ENCODE measurements around the gene PRKAG1. TPM values are rescaled to one million over a fixed set of nuclear protein-coding genes. Genes with fewer than 3 reads are reported as not detected.
A peak's percentile ranks its signal among the peaks of the same experiment; 100 is the strongest.

The PRKAG1 gene
- polyA plus RNA-seq, 1 experiment = 94.1 TPM

DNA sequence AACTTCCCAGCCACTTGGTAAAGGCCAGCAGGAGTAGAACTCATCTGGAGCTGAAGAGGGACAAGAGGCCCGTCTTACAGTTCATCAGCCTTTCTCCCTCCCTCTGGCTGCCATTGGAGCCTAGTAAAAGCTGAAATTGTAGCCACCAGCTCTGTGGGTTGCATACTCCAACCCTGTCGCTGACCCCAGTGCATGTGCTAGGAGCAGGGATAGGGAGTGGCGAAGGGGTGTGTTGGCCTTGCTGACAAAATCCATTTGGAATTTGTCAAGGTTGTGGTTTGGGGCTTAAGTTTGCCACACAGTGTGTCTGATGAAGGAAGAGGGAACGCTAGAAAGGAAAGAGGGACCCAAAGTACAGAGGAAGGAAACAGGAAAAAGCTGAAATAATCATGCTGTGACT is 57.2 kb downstream of the PRKAG1 start:
- ChIA-PET POLR2A (no interaction called here), CTCF (interaction anchor here (10.4 to 30.1 kb wide), 2 partner anchors 16 to 33 kb away, joined by 89 to 757 read pairs; partner anchors contain the start of genes DDN and WNT1)
- H3K36me3 ChIP-seq (ENCODE audit: control insufficient read depth, insufficient read depth, low read length) = no peaks in the 10 kb centered on the region
- H3K27me3 ChIP-seq (ENCODE audit: control insufficient read depth, insufficient read depth, low read length) = peaks cover 2% of the 10 kb centered on the region; the same call in 1 of the 2 replicates
- H3K4me3 ChIP-seq (ENCODE audit: low read depth, low read length) = no peak overlapping the region
- TF ChIP-seq, protein P1, sequence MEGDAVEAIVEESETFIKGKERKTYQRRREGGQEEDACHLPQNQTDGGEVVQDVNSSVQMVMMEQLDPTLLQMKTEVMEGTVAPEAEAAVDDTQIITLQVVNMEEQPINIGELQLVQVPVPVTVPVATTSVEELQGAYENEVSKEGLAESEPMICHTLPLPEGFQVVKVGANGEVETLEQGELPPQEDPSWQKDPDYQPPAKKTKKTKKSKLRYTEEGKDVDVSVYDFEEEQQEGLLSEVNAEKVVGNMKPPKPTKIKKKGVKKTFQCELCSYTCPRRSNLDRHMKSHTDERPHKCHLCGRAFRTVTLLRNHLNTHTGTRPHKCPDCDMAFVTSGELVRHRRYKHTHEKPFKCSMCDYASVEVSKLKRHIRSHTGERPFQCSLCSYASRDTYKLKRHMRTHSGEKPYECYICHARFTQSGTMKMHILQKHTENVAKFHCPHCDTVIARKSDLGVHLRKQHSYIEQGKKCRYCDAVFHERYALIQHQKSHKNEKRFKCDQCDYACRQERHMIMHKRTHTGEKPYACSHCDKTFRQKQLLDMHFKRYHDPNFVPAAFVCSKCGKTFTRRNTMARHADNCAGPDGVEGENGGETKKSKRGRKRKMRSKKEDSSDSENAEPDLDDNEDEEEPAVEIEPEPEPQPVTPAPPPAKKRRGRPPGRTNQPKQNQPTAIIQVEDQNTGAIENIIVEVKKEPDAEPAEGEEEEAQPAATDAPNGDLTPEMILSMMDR (IDR thresholded peaks at IDR 0.05; ENCODE audit: insufficient read depth, low read depth, low read length) = no peak
- no peak for DNase-seq (ENCODE audit: low read depth)

DNA sequence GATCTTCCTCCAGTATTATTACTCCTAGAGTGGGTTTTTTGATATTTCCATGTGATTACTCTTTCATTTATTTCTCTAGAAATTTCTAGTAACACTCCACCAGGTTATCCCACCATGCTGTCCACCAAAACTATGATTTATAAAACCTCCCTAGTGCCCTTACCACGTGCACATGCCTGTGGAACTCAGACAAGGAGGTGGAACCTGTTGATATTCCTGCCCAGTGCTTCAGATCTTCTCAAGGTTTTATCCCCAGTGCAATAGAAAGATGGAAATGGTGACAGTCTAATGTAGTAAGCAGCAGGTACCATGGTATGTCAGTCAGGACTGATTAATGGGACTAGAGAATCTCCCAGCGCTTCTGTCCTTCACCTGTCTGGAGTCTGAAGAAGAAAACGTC is 57.7 kb downstream of the PRKAG1 start:
- H3K36me3 ChIP-seq (ENCODE audit: control insufficient read depth, insufficient read depth, low read length) = no peaks in the 10 kb centered on the region
- CTCF ChIA-PET = interaction anchor here (10.4 to 30.1 kb wide), 2 partner anchors 16 to 33 kb away, joined by 89 to 757 read pairs; partner anchors contain the start of genes DDN and WNT1
- no peak overlapping the region for H3K4me3 ChIP-seq (ENCODE audit: low read depth, low read length)
- H3K27me3 ChIP-seq (ENCODE audit: control insufficient read depth, insufficient read depth, low read length) = peaks cover 2% of the 10 kb centered on the region; the same call in 1 of the 2 replicates
- POLR2A ChIA-PET = no interaction called here
- DNase-seq (ENCODE audit: low read depth) = no peak
- TF ChIP-seq, protein P1 (IDR thresholded peaks at IDR 0.05; ENCODE audit: insufficient read depth, low read depth, low read length) = no peak

DNA sequence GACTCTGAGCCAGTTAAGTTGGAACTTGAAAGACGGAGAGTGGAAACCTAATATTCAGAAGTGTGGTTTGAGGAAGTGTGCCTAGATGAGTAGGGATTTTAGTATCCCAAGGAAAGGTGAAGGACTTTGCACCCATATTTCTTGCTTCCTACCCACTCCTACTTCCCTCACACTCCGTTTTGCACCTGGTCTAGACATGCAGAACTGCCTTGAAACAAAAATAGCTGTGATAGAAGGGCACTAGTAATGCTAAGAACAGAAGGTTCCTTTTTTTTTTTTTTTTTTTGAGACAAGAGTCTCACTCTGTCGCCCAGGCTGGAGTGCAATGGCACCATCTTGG is 60.6 kb downstream of the PRKAG1 start:
- no peaks in the 10 kb centered on the region; the same call in 1 of the 2 replicates for H3K36me3 ChIP-seq (ENCODE audit: control insufficient read depth, insufficient read depth, low read length)
- H3K4me3 ChIP-seq (ENCODE audit: low read depth, low read length) = peak overlapping the region; percentile 88; the same call in 1 of the 2 replicates
- ChIA-PET POLR2A (interaction anchor here (0.6 kb wide), 1 partner anchor 61 kb away, joined by 14 read pairs; no protein-coding TSS in a partner anchor), CTCF (interaction anchor here (1.3 to 3.4 kb wide), 6 partner anchors 9 to 37 kb away, joined by 4 to 19 read pairs (median 7); no protein-coding TSS in a partner anchor)
- H3K27me3 ChIP-seq (ENCODE audit: control insufficient read depth, insufficient read depth, low read length) = no peaks in the 10 kb centered on the region
- no peak for DNase-seq (ENCODE audit: low read depth)
- TF ChIP-seq, protein P1 (IDR thresholded peaks at IDR 0.05; ENCODE audit: insufficient read depth, low read depth, low read length) = no peak

DNA sequence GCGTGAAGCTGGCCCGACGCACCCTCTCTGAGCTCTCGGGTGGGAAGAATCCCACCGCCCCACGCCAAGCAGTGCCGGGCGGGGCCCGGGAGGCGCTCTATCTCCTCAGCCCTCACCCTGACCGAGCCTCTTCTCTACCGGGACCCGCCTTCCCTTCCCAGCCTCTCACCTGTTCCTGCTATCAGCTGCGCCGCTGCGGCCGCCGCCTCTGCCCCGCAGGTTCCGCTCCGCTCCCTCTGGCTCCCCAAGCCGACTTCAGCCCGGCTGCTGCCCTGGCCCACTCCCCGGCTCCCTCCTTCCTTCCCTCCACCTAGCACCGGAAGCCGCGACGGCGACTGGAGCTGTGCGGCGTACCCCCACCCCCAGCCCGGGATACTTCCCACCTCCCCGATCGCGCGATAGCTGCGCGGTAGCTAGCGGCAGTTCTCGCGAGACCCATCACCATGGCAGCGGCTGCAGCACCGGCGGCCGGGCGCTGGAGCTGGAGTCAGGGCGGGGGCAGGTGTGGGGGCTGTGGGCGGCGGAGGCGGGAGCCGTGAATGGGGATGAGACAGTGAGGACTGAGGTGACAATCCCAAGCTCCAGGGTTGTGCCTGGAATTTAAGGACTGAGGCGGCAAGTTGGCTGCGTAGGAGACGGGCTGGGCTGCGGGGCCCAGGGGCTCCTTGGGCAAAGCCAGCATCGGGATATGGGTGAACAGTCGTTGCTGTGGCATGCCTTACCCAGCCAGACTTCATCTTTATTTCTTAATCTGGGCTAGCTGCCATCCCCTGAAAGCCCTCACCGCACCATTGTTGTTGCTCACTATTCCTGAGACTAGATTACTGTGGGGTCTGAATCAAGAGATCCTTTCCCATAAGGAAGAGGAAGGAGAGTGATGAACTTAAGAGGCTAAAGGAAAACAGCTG is 61.2 kb downstream of the PRKAG1 start, which contains the start of gene ARF3:
Gene ARF3 (minus strand): TSS at position 347 of the 908 bp plus-strand sequence. CDS start 16,392 bp downstream, outside the sequence.
- peak within 1 kb of the TSS; percentile 88 for H3K4me3 ChIP-seq (ENCODE audit: low read depth, low read length)
- peaks cover 1% of the 10 kb centered on the region; the same call in 1 of the 2 replicates for H3K36me3 ChIP-seq (ENCODE audit: control insufficient read depth, insufficient read depth, low read length)
- POLR2A ChIA-PET = interaction anchor here (0.6 kb wide), 2 partner anchors 35 to 62 kb away, joined by 4 to 14 read pairs; no protein-coding TSS in a partner anchor
- no peaks in the 10 kb centered on the region for H3K27me3 ChIP-seq (ENCODE audit: control insufficient read depth, insufficient read depth, low read length)
- peak; percentile 45 for DNase-seq (ENCODE audit: low read depth)
- TF ChIP-seq, protein P1 (IDR thresholded peaks at IDR 0.05; ENCODE audit: insufficient read depth, low read depth, low read length) = 0 out of 2 replicates have a peak, but pooled peaks have one; percentile 0
- CTCF ChIA-PET = interaction anchor here (0.6 to 3.4 kb wide), 12 partner anchors 9 to 67 kb away, joined by 3 to 19 read pairs (median 5); partner anchors contain the start of gene WNT1
